HAP-1 (cell line): ENCODE data around the gene WDR38.
A peak's percentile ranks its signal among the peaks of the same experiment; 100 is the strongest.

Experiments
- DNase-seq, 2 experiments: peaks; one replicate each; pipeline ENCODE4 v3.0.0-alpha.2; 2016 to 2020; ENCODE audit warnings: low spot score in 2 of 2
- H3K27me3 ChIP-seq: fragments of 250-450 bp; sonication (Bioruptor Pico); 2 replicates; pipeline ENCODE4 v1.5.1; 2020; ENCODE audit warnings: low read depth, mild to moderate bottlenecking, moderate library complexity
- H3K36me3 ChIP-seq: fragments of 250-450 bp; sonication (Bioruptor Pico); replicated peaks from 2 replicates; pipeline ENCODE4 v1.5.1; 2020; ENCODE audit warnings: mild to moderate bottlenecking
- H3K4me1 ChIP-seq: fragments of 250-450 bp; sonication (Bioruptor Pico); 2 replicates; pipeline ENCODE4 v1.5.1; 2020; ENCODE audit warnings: mild to moderate bottlenecking
- H3K4me3 ChIP-seq: fragments of 250-450 bp; sonication (Bioruptor Pico); 2 replicates; pipeline ENCODE4 v1.5.1; 2020; ENCODE audit warnings: mild to moderate bottlenecking, moderate library complexity
- H3K9me3 ChIP-seq: fragments of 250-450 bp; sonication (Bioruptor Pico); 2 replicates; pipeline ENCODE4 v1.5.1; 2020; ENCODE audit warnings: mild to moderate bottlenecking, moderate library complexity
- in situ Hi-C: fragments of 300-500 bp; cut with MboI; formaldehyde crosslinking; loops from 3 replicates; pipeline ENCODE4 v1.14.3; 2020; ENCODE audit warnings: low sequenced_read_pairs, inconsistent platforms, mixed read lengths

WDR38 gene

DNA sequence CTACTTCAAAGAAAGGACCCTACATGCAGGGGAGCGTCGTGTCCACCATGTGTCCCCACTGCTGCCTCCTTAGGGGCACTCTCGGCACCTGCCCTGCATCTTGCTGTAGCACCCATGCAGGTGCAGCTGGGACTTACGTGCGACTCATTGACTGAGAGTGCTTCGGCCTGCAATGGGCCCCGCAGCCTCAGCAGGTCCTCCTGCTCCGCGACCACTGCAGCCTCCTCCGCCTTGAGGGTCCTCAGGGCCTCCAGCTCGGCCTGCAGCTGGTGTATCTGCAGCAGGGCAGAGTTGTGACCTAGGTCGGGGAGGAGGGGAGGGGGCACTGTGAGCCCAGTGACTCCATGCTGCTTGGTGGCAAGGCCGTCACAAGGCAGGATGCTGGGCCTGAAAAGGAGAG lies 35.7 kb downstream of the WDR38 start:
- Histone ChIP-seq H3K9me3 (no peaks in the 10 kb centered on the region), H3K4me3 (no peak overlapping the region), H3K4me1 (no peaks in the 10 kb centered on the region), H3K27me3 (no peaks in the 10 kb centered on the region), H3K36me3 (peaks cover 19% of the 10 kb centered on the region)
- in situ Hi-C loops: no loop called here
- DNase-seq: no peak

DNA sequence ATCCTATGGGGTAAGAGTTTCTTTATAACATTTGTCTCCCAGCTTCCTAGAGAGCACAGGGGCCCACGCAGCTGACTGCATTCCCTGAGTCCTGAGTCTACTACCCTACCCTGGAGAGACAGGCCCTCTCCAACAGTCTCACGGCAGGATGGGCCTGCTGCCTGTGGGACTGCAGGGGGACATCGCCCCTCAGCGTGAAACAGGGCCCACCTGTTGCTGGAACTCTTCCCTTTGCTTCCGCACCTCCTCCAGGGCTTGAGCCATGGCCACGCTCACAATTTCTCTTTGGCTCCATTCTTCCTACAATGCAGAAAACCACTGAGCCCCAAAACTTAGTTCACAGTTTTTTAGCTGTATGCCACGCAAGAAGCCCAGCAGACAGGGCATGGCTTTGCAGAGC lies 36.9 kb downstream of the WDR38 start:
- no peak for DNase-seq

GRCh38 chr9:124894035-124894740 lies 40.9 kb downstream of the WDR38 start:
- in situ Hi-C loops: no loop called here
- DNase-seq: no peak
- Histone ChIP-seq H3K36me3 (peaks cover 21% of the 10 kb centered on the region), H3K4me3 (no peak overlapping the region), H3K9me3 (no peaks in the 10 kb centered on the region), H3K4me1 (no peaks in the 10 kb centered on the region), H3K27me3 (no peaks in the 10 kb centered on the region)

More for the DNA sequence above, 36.9 kb downstream of the WDR38 start:
- in situ Hi-C loops: no loop called here
- Histone ChIP-seq H3K9me3 (no peaks in the 10 kb centered on the region), H3K36me3 (peaks cover 24% of the 10 kb centered on the region), H3K27me3 (no peaks in the 10 kb centered on the region), H3K4me3 (no peak overlapping the region), H3K4me1 (no peaks in the 10 kb centered on the region)

GRCh38 chr9:124894741-124895170 lies 41.5 kb downstream of the WDR38 start:
- peaks cover 21% of the 10 kb centered on the region for H3K36me3 ChIP-seq
- in situ Hi-C loops: no loop called here
- DNase-seq: peak in 1 of 2 experiments; percentile 42

GRCh38 chr9:124897570-124898460 lies 44.6 kb downstream of the WDR38 start:
- Histone ChIP-seq H3K9me3 (no peaks in the 10 kb centered on the region), H3K27me3 (no peaks in the 10 kb centered on the region), H3K36me3 (peaks cover 15% of the 10 kb centered on the region), H3K4me3 (no peak overlapping the region), H3K4me1 (no peaks in the 10 kb centered on the region)
- no peak for DNase-seq
- in situ Hi-C loops: no loop called here

More at GRCh38 chr9:124894741-124895170, 41.5 kb downstream of the WDR38 start:
- Histone ChIP-seq H3K4me3 (no peak overlapping the region), H3K27me3 (no peaks in the 10 kb centered on the region), H3K9me3 (no peaks in the 10 kb centered on the region), H3K4me1 (no peaks in the 10 kb centered on the region)

DNA sequence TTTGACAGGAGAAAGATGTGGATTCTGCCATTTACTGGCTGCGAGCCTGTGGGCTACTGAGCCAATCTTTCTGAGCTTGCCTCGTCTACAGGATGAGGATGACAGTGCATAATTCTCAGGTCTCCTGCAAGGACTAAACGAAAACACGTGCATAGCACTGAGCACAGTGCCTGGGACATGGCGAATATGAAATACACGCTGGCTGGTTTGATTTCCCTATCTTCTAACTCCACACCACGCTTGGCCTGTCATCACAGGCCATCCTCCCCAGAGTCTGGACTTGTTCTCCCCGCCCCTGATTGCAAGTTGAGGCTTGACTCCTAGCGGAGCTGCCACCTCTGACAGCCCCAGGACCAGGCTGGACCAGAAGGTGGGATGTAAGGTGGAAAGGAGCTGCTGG lies 46.6 kb downstream of the WDR38 start:
- in situ Hi-C loops: no loop called here
- Histone ChIP-seq H3K4me3 (no peak overlapping the region), H3K36me3 (peaks cover 6% of the 10 kb centered on the region), H3K4me1 (no peaks in the 10 kb centered on the region), H3K9me3 (no peaks in the 10 kb centered on the region), H3K27me3 (no peaks in the 10 kb centered on the region)
- DNase-seq: no peak

- H3K27me3 ChIP-seq: no peaks in the 10 kb centered on the region
- no peaks in the 10 kb centered on the region; the same call in 1 of the 2 replicates for H3K4me1 ChIP-seq
- no peaks in the 10 kb centered on the region for H3K9me3 ChIP-seq
- in situ Hi-C loops: no loop called here
- no peak overlapping the region for H3K4me3 ChIP-seq
- peaks cover 19% of the 10 kb centered on the region for H3K36me3 ChIP-seq
- no peak for DNase-seq
Observed at GRCh38 chr9:124906966-124907365, 53.7 kb downstream of the WDR38 start.
